ENCODE measurements around the gene SH2B3.
A peak's percentile ranks its signal among the peaks of the same experiment; 100 is the strongest.

SH2B3 gene

GRCh38 chr12:111426344-111427185, 20.8 kb downstream of the SH2B3 start:
- no peak for DNase-seq (ENCODE audit: low spot score)

GRCh38 chr12:111427417-111428074, 21.8 kb downstream of the SH2B3 start:
- no peak for TF ChIP-seq CTCF (IDR thresholded peaks at IDR 0.05; ENCODE audit: extremely low read depth, missing control alignments)
- DNase-seq (ENCODE audit: low spot score), result no peak

More at GRCh38 chr12:111426344-111427185, 20.8 kb downstream of the SH2B3 start:
- no peak for TF ChIP-seq CTCF (IDR thresholded peaks at IDR 0.05; ENCODE audit: extremely low read depth, missing control alignments)

- TF ChIP-seq CTCF (IDR thresholded peaks at IDR 0.05; ENCODE audit: extremely low read depth, missing control alignments), result no peak
- no peak for DNase-seq (ENCODE audit: low spot score)
These were observed 22.5 kb downstream of the SH2B3 start for GRCh38 chr12:111428081-111428727.

- no peak for DNase-seq (ENCODE audit: low spot score)
- TF ChIP-seq CTCF (IDR thresholded peaks at IDR 0.05; ENCODE audit: extremely low read depth, missing control alignments), result no peak
These were observed 23.0 kb downstream of the SH2B3 start for GRCh38 chr12:111428728-111429175.

- TF ChIP-seq CTCF (IDR thresholded peaks at IDR 0.05; ENCODE audit: extremely low read depth, missing control alignments), result no peak
- no peak for DNase-seq (ENCODE audit: low spot score)
These were observed 24.2 kb downstream of the SH2B3 start for GRCh38 chr12:111429828-111430432.

GRCh38 chr12:111430433-111431353, 25.0 kb downstream of the SH2B3 start:
- DNase-seq (ENCODE audit: low spot score), result peak; percentile 68
- no peak for TF ChIP-seq CTCF (IDR thresholded peaks at IDR 0.05; ENCODE audit: extremely low read depth, missing control alignments)
